Parathyroid adenoma (tissue), 2 donors: ENCODE results near the gene LYZL6.

Source experiments
- H2AFZ ChIP-seq: fragments of 300-600 bp; sonication (generic); one replicate; pipeline ENCODE4 v1.7.0; 2017; ENCODE audit warnings: antibody characterized with exemption, mild to moderate bottlenecking
- H3K27ac ChIP-seq: fragments of 300-600 bp; sonication (generic); one replicate; pipeline ENCODE4 v1.7.0; 2017
- H3K27me3 ChIP-seq: fragments of 300-600 bp; sonication (generic); one replicate; pipeline ENCODE4 v1.7.0; 2017; ENCODE audit warnings: low read length; ENCODE audit not compliant: control insufficient read depth, insufficient read depth
- H3K36me3 ChIP-seq: fragments of 300-600 bp; sonication (generic); one replicate; pipeline ENCODE4 v1.7.0; 2017; ENCODE audit warnings: low read length; ENCODE audit not compliant: control insufficient read depth, insufficient read depth
- H3K4me1 ChIP-seq: fragments of 300-600 bp; sonication (generic); one replicate; pipeline ENCODE4 v1.7.0; 2017; ENCODE audit warnings: control low read depth
- H3K4me2 ChIP-seq: fragments of 300-600 bp; sonication (generic); one replicate; pipeline ENCODE4 v1.7.0; 2017; ENCODE audit warnings: low read length
- H3K4me3 ChIP-seq: fragments of 300-600 bp; sonication (generic); one replicate; pipeline ENCODE4 v1.7.0; 2017; ENCODE audit warnings: low read depth, low read length
- H3K79me2 ChIP-seq: fragments of 300-600 bp; sonication (generic); one replicate; pipeline ENCODE4 v1.7.0; 2017; ENCODE audit warnings: control low read depth
- H3K9ac ChIP-seq: fragments of 300-600 bp; sonication (generic); one replicate; pipeline ENCODE4 v1.7.0; 2017; ENCODE audit warnings: mild to moderate bottlenecking
- H3K9me3 ChIP-seq: fragments of 300-600 bp; sonication (generic); one replicate; pipeline ENCODE4 v1.7.0; 2017; ENCODE audit warnings: low read length; ENCODE audit not compliant: control insufficient read depth
- CTCF ChIP-seq: fragments of 300-600 bp; sonication (generic); IDR thresholded peaks from one replicate; pipeline ENCODE4 v1.7.0; 2017; ENCODE audit warnings: antibody characterized with exemption, mild to moderate bottlenecking
- donor health status: primary hyperparathyroidism.

LYZL6 gene

GRCh38 chr17:35906926-35907637 is 36.4 kb downstream of the LYZL6 start:
- H3K4me2 ChIP-seq = no peak overlapping the region
- H3K27ac ChIP-seq = no peak overlapping the region
- H3K79me2 ChIP-seq = no peaks in the 10 kb centered on the region
- no peak overlapping the region for H3K4me3 ChIP-seq
- no peaks in the 10 kb centered on the region for H3K4me1 ChIP-seq
- TF ChIP-seq CTCF = no peak
- no peak overlapping the region for H2AFZ ChIP-seq
- no peaks in the 10 kb centered on the region for H3K27me3 ChIP-seq
- no peaks in the 10 kb centered on the region for H3K9me3 ChIP-seq
- no peak overlapping the region for H3K9ac ChIP-seq
- H3K36me3 ChIP-seq = no peaks in the 10 kb centered on the region

GRCh38 chr17:35906191-35906925 is 37.2 kb downstream of the LYZL6 start:
- Histone ChIP-seq H3K36me3 (no peaks in the 10 kb centered on the region), H3K27ac (no peak overlapping the region)

GRCh38 chr17:35903451-35903850 is 40.1 kb downstream of the LYZL6 start:
- TF ChIP-seq CTCF = no peak
- Histone ChIP-seq H3K4me2 (no peak overlapping the region), H3K4me1 (no peaks in the 10 kb centered on the region), H3K79me2 (no peaks in the 10 kb centered on the region), H3K9me3 (no peaks in the 10 kb centered on the region), H3K27me3 (no peaks in the 10 kb centered on the region), H3K9ac (no peak overlapping the region), H3K36me3 (no peaks in the 10 kb centered on the region), H2AFZ (no peak overlapping the region), H3K4me3 (no peak overlapping the region), H3K27ac (no peak overlapping the region)

More at GRCh38 chr17:35906191-35906925, 37.2 kb downstream of the LYZL6 start:
- Histone ChIP-seq H3K9ac (no peak overlapping the region), H3K4me1 (no peaks in the 10 kb centered on the region), H2AFZ (no peak overlapping the region), H3K79me2 (no peaks in the 10 kb centered on the region), H3K4me3 (no peak overlapping the region), H3K27me3 (no peaks in the 10 kb centered on the region), H3K4me2 (no peak overlapping the region), H3K9me3 (no peaks in the 10 kb centered on the region)
- TF ChIP-seq CTCF = no peak

- Histone ChIP-seq H3K9me3 (no peaks in the 10 kb centered on the region), H3K4me2 (no peak overlapping the region), H3K4me1 (no peaks in the 10 kb centered on the region), H3K4me3 (no peak overlapping the region), H3K36me3 (no peaks in the 10 kb centered on the region), H3K27ac (no peak overlapping the region), H3K9ac (no peak overlapping the region), H2AFZ (no peak overlapping the region), H3K27me3 (no peaks in the 10 kb centered on the region), H3K79me2 (no peaks in the 10 kb centered on the region)
- TF ChIP-seq CTCF = no peak
Measured at GRCh38 chr17:35901631-35902175, 41.8 kb downstream of the LYZL6 start.
